Sigmoid colon (tissue), 7 donors: ENCODE measurements around the gene HBA1. TPM values are rescaled to one million over a fixed set of nuclear protein-coding genes. Genes with fewer than 3 reads are reported as not detected.
"Not testable (repeated sequence)": the region's sequence is repeated elsewhere in the genome, so short reads cannot be mapped to it uniquely, and the experiment has no call there.

Experiments used
- DNase-seq: peaks from one replicate; pipeline ENCODE4 v3.0.0-alpha.2; 2019
- H3K27ac ChIP-seq, 4 donors: fragments of 200-600 bp; sonication (generic); one replicate each; pipeline ENCODE4 v1.5.1; 2016 to 2019; ENCODE audit warnings: mild to moderate bottlenecking in 1 of 4
- H3K27me3 ChIP-seq, 3 donors: fragments of 200-600 bp; sonication (generic); one replicate each; pipeline ENCODE4 v1.5.1; 2019; ENCODE audit warnings: mild to moderate bottlenecking in 1 of 3
- H3K36me3 ChIP-seq, 4 donors: fragments of 200-600 bp; sonication (generic); one replicate each; pipeline ENCODE4 v1.5.1; 2016 to 2019
- H3K4me1 ChIP-seq, 4 donors: fragments of 200-600 bp; sonication (generic); one replicate each; pipeline ENCODE4 v1.5.1; 2017 to 2019
- H3K4me3 ChIP-seq, 4 donors: fragments of 200-600 bp; sonication (generic); one replicate each; pipeline ENCODE4 v1.5.1; 2017 to 2019; ENCODE audit warnings: mild to moderate bottlenecking in 2 of 4, moderate library complexity in 1 of 4
- H3K9me3 ChIP-seq, 4 donors: fragments of 200-600 bp in 3 of 4; sonication (generic) in 3 of 4; one replicate each; pipeline versions ENCODE4 v1.5.1 to v1.6.1; 2013 to 2019
- CTCF ChIP-seq, 4 experiments: fragments of 450-650 bp in 3 of 4; fragments of 200-600 bp in 1 of 4; IDR thresholded peaks; one replicate each; pipeline ENCODE4 v1.5.1; 2016 to 2019; ENCODE audit warnings: antibody characterized with exemption in 4 of 4, mild to moderate bottlenecking in 3 of 4, moderate library complexity in 2 of 4
- EP300 ChIP-seq, 4 donors: sonication (generic); formaldehyde crosslinking; IDR thresholded peaks; one replicate each; pipeline ENCODE4 v1.6.1; 2017; ENCODE audit warnings: antibody characterized with exemption in 4 of 4
- POLR2A ChIP-seq, 2 donors: fragments of 450-650 bp; IDR thresholded peaks; one replicate each; pipeline ENCODE4 v1.6.1; 2016; ENCODE audit warnings: antibody characterized with exemption in 2 of 2, mild to moderate bottlenecking in 2 of 2, moderate library complexity in 2 of 2
- POLR2AphosphoS5 ChIP-seq, 4 donors: sonication (generic); formaldehyde crosslinking; IDR thresholded peaks; one replicate each; pipeline ENCODE4 v1.6.1; 2017; ENCODE audit warnings: antibody characterized with exemption in 4 of 4
- WGBS, 2 donors: extraction: QIAGEN DNeasy Blood & Tissue Kit; methylation state at CpG; one replicate each; pipeline ENCODE4 v1.1.7; 2013; 5-methylcytosine and 5-hydroxymethylcytosine counted together
- intact Hi-C: fragments of 100-400 bp; cut with DNase I; formaldehyde crosslinking; loops from one replicate; pipeline ENCODE4 v1.15.1; 2023
- polyA plus RNA-seq, 3 donors: library from polyadenylated mRNA; stranded (reverse); fragments of 200-250 nt; gene quantifications; one replicate each; pipeline ENCODE4 v1.2.3, GENCODE V29; 2013
- total RNA-seq, 4 donors: library from RNA; depleted of rRNA; stranded (reverse); fragments of >200 nt; gene quantifications; one replicate each; pipeline ENCODE4 v1.1.0, GENCODE V29; 2016
- donor health status: healthy with polysubstance abuse.
- donor health status: Bipolar disorder and iron deficiency.
- donor health status: healthy.

The HBA1 gene
- total and polyA plus RNA-seq, 7 donors = 1.7 to 4.1 TPM; not detected in 5

- DNase-seq = no peak
- TF ChIP-seq POLR2AphosphoS5 (IDR thresholded peaks at IDR 0.05) (no peak), CTCF (IDR thresholded peaks at IDR 0.05) (no peak), EP300 (IDR thresholded peaks at IDR 0.05) (no peak), POLR2A (IDR thresholded peaks at IDR 0.05) (no peak)
- H3K27me3 ChIP-seq = peaks cover 10 to 33% (median 21%) of the 10 kb centered on the region in 3 donors
These were observed 24.0 kb upstream of the HBA1 start, which contains the start of gene HBZ for GRCh38 chr16:152141-153128. Gene HBZ (plus strand): TSS chr16:152644. CDS start chr16:152910, 266 bp downstream.

GRCh38 chr16:153129-153521, 23.4 kb upstream of the HBA1 start:
- H3K9me3 ChIP-seq, H3K36me3 ChIP-seq, H3K27ac ChIP-seq, H3K4me3 ChIP-seq, intact Hi-C loops, DNase-seq: not testable (repeated sequence)
- 36 to 61% methylated on average over 4 of the region's 6 CpGs for WGBS, 2 donors
- Histone ChIP-seq H3K27me3 (peaks cover 10 to 39% (median 21%) of the 10 kb centered on the region in 3 donors), H3K4me1 (peaks cover 0 to 10% (median 10%) of the 10 kb centered on the region in 4 donors)

More at GRCh38 chr16:152141-153128, 24.0 kb upstream of the HBA1 start, which contains the start of gene HBZ:
- peaks cover 0 to 10% (median 10%) of the 10 kb centered on the region in 4 donors for H3K4me1 ChIP-seq
- H3K27ac ChIP-seq = no peak within 1 kb of the TSS
- intact Hi-C loops = no loop called here
- H3K4me3 ChIP-seq = no peak within 1 kb of the TSS
- no peaks in the 10 kb centered on the region for H3K9me3 ChIP-seq
- WGBS, 2 donors = 70 to 78% methylated on average over 17 of the region's 17 CpGs
- H3K36me3 ChIP-seq = no peaks in the 10 kb centered on the region

GRCh38 chr16:153550-154216, 22.8 kb upstream of the HBA1 start:
- H3K36me3 ChIP-seq, DNase-seq, H3K9me3 ChIP-seq, H3K4me3 ChIP-seq, H3K27ac ChIP-seq, intact Hi-C loops: not testable (repeated sequence)
- Histone ChIP-seq H3K4me1 (peaks cover 0 to 10% (median 10%) of the 10 kb centered on the region in 4 donors), H3K27me3 (peaks cover 10 to 40% (median 21%) of the 10 kb centered on the region in 3 donors)
- WGBS, 2 donors = 0% methylated on average over 20 to 24 of the region's 74 CpGs

- no peaks in the 10 kb centered on the region for H3K9me3 ChIP-seq
- peaks cover 0 to 10% (median 10%) of the 10 kb centered on the region in 4 donors for H3K4me1 ChIP-seq
- H3K27me3 ChIP-seq = peaks cover 10 to 40% (median 21%) of the 10 kb centered on the region in 3 donors
- no peak overlapping the region for H3K27ac ChIP-seq
- H3K36me3 ChIP-seq = no peaks in the 10 kb centered on the region
- 3 to 5% methylated on average over 53 to 58 of the region's 59 CpGs for WGBS, 2 donors
- intact Hi-C loops = no loop called here
- H3K4me3 ChIP-seq = peak overlapping the region; percentile 11 to 44 (median 38)
- DNase-seq = no peak
- TF ChIP-seq EP300 (IDR thresholded peaks at IDR 0.05) (no peak), POLR2A (IDR thresholded peaks at IDR 0.05) (no peak), POLR2AphosphoS5 (IDR thresholded peaks at IDR 0.05) (no peak), CTCF (IDR thresholded peaks at IDR 0.05) (no peak)
These were observed 22.1 kb upstream of the HBA1 start for GRCh38 chr16:154217-155030.

GRCh38 chr16:155031-155398, 21.5 kb upstream of the HBA1 start:
- H3K36me3 ChIP-seq = no peaks in the 10 kb centered on the region
- H3K9me3 ChIP-seq = no peaks in the 10 kb centered on the region
- peaks cover 0 to 10% (median 10%) of the 10 kb centered on the region in 4 donors for H3K4me1 ChIP-seq
- H3K4me3 ChIP-seq = no peak overlapping the region
- no peak for DNase-seq
- intact Hi-C loops = no loop called here
- TF ChIP-seq CTCF (IDR thresholded peaks at IDR 0.05) (no peak), POLR2A (IDR thresholded peaks at IDR 0.05) (no peak), POLR2AphosphoS5 (IDR thresholded peaks at IDR 0.05) (no peak), EP300 (IDR thresholded peaks at IDR 0.05) (no peak)
- H3K27me3 ChIP-seq = peaks cover 10 to 40% (median 21%) of the 10 kb centered on the region in 3 donors
- H3K27ac ChIP-seq = no peak overlapping the region
- 64 to 70% methylated on average over 7 of the region's 7 CpGs for WGBS, 2 donors
